DND-41 (cell line): ENCODE results near the gene IGF2BP2.

Source experiments
- EZH2 ChIP-seq: IDR thresholded peaks from 3 replicates; pipeline ENCODE4 v1.6.1; 2012; ENCODE audit warnings: borderline replicate concordance, low read depth, mild to moderate bottlenecking, moderate library complexity, low read length, inconsistent platforms; ENCODE audit not compliant: severe bottlenecking
- TF ChIP-seq, protein P1 (sequence below): IDR thresholded peaks from 2 replicates; pipeline ENCODE4 v1.5.1; 2012; ENCODE audit warnings: borderline replicate concordance, low read length, moderate library complexity, mild to moderate bottlenecking; ENCODE audit not compliant: poor library complexity, severe bottlenecking; ENCODE audit errors: extremely low read depth

GRCh38 chr3:185793381-185793780, 31.5 kb downstream of the IGF2BP2 start:
- TF ChIP-seq, protein P1, sequence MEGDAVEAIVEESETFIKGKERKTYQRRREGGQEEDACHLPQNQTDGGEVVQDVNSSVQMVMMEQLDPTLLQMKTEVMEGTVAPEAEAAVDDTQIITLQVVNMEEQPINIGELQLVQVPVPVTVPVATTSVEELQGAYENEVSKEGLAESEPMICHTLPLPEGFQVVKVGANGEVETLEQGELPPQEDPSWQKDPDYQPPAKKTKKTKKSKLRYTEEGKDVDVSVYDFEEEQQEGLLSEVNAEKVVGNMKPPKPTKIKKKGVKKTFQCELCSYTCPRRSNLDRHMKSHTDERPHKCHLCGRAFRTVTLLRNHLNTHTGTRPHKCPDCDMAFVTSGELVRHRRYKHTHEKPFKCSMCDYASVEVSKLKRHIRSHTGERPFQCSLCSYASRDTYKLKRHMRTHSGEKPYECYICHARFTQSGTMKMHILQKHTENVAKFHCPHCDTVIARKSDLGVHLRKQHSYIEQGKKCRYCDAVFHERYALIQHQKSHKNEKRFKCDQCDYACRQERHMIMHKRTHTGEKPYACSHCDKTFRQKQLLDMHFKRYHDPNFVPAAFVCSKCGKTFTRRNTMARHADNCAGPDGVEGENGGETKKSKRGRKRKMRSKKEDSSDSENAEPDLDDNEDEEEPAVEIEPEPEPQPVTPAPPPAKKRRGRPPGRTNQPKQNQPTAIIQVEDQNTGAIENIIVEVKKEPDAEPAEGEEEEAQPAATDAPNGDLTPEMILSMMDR, result no peak
- no peak for TF ChIP-seq EZH2
